Measurements from ENCODE around the gene C11orf65. TPM values are rescaled to one million over a fixed set of nuclear protein-coding genes. Genes with fewer than 3 reads are reported as not detected.

C11orf65 gene
- total RNA-seq, 1 experiment from 2014 or later = 0.62 TPM

DNA sequence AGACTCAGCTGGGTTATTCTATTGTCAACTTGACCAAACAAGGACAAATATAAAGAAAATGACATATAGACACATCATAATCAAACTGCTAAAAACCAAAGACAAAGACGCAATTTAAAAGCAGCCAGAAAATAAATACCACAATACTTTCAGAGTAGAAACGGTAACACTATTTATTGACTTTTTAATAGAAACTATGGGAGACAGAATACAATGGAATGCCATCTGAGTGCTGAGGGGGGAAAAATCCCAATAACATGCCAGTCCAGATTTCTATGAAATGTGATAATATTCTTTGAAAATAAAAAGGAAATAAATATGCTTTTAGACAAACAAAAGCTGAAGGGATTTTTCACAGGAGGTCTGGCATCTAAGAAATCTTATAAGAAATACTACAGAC lies 30.7 kb downstream of the C11orf65 start:
- ATAC-seq (no peak), DNase-seq (no peak)
- intact Hi-C loops (cut with micrococcal nuclease) = no loop called here
- ChIA-PET CTCF (no interaction called here), POLR2A (ENCODE audit: unreplicated experiment) (no interaction called here)
- Histone ChIP-seq H3K9me3 (ENCODE audit: low read length) (peaks cover 6% of the 10 kb centered on the region; the same call in 1 of the 2 replicates), H3K27ac (ENCODE audit: low read length) (no peak overlapping the region), H3K36me3 (ENCODE audit: low read depth, low read length) (0 out of 2 replicates have a peak, but pooled peaks cover 4% of the 10 kb centered on the region), H2AFZ (ENCODE audit: low read length) (no peak overlapping the region), H3K9ac (ENCODE audit: low read length) (no peak overlapping the region), H3K4me1 (ENCODE audit: insufficient read depth, low read length) (peaks cover 4% of the 10 kb centered on the region), H3K27me3 (ENCODE audit: low read length) (no peaks in the 10 kb centered on the region), H4K20me1 (ENCODE audit: low read length) (no peaks in the 10 kb centered on the region), H3K79me2 (ENCODE audit: low read length) (no peaks in the 10 kb centered on the region), H3K4me2 (ENCODE audit: low read length) (no peak overlapping the region), H3K4me3 (ENCODE audit: low read length) (no peak overlapping the region), H3K9me2 (replicated peaks; ENCODE audit: low read length) (no peaks in the 10 kb centered on the region), H3F3A (ENCODE audit: low read length, unreplicated experiment) (no peaks in the 10 kb centered on the region)
- TF ChIP-seq EZH2 (IDR thresholded peaks at IDR 0.05; ENCODE audit: low read length, unreplicated experiment) = no peak
- no peak for TF ChIP-seq EZH2phosphoT487 (IDR thresholded peaks at IDR 0.05; ENCODE audit: borderline replicate concordance, low read length)
- TF ChIP-seq, protein P1, sequence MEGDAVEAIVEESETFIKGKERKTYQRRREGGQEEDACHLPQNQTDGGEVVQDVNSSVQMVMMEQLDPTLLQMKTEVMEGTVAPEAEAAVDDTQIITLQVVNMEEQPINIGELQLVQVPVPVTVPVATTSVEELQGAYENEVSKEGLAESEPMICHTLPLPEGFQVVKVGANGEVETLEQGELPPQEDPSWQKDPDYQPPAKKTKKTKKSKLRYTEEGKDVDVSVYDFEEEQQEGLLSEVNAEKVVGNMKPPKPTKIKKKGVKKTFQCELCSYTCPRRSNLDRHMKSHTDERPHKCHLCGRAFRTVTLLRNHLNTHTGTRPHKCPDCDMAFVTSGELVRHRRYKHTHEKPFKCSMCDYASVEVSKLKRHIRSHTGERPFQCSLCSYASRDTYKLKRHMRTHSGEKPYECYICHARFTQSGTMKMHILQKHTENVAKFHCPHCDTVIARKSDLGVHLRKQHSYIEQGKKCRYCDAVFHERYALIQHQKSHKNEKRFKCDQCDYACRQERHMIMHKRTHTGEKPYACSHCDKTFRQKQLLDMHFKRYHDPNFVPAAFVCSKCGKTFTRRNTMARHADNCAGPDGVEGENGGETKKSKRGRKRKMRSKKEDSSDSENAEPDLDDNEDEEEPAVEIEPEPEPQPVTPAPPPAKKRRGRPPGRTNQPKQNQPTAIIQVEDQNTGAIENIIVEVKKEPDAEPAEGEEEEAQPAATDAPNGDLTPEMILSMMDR (conservative IDR thresholded peaks at IDR 0.05; ENCODE audit: low read depth, low read length) = no peak
- no TSS peak for BruUV-seq (replicated peaks)

DNA sequence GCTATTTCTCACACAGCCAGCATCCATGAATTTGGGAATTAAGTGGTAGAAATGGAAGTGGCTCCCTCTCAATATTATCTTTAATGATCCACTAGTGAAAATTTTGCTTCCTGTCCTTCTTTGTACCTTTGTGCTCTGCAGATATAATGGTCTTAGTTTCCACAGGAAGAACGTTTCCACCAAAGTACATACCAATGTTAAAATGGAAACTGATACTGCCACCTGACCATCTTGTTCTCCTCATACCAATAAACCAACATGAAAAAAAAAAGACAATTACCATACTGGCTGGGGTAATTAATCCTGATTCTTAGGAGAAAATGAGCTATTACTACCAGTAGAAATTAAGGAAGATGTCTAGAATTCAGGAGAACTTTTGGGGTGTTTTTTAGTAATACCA lies 32.3 kb downstream of the C11orf65 start:
- ChIA-PET POLR2A (ENCODE audit: unreplicated experiment) (no interaction called here), CTCF (no interaction called here)
- no peaks in the 10 kb centered on the region for H3K27me3 ChIP-seq (ENCODE audit: low read length)
- no peaks in the 10 kb centered on the region for H3F3A ChIP-seq (ENCODE audit: low read length, unreplicated experiment)
- no peaks in the 10 kb centered on the region for H3K9me2 ChIP-seq (replicated peaks; ENCODE audit: low read length)
- intact Hi-C loops (cut with micrococcal nuclease) = no loop called here
- H4K20me1 ChIP-seq (ENCODE audit: low read length) = no peaks in the 10 kb centered on the region
- ATAC-seq (no peak), DNase-seq (no peak)
- no peak overlapping the region for H3K4me3 ChIP-seq (ENCODE audit: low read length)
- no peak overlapping the region for H3K4me2 ChIP-seq (ENCODE audit: low read length)
- TF ChIP-seq EZH2phosphoT487 (IDR thresholded peaks at IDR 0.05; ENCODE audit: borderline replicate concordance, low read length) (no peak), EZH2 (IDR thresholded peaks at IDR 0.05; ENCODE audit: low read length, unreplicated experiment) (no peak)
- TF ChIP-seq, protein P1 (conservative IDR thresholded peaks at IDR 0.05; ENCODE audit: low read depth, low read length) = no peak
- no peak overlapping the region for H3K9ac ChIP-seq (ENCODE audit: low read length)
- peaks cover 6% of the 10 kb centered on the region; the same call in 1 of the 2 replicates for H3K9me3 ChIP-seq (ENCODE audit: low read length)
- no peak overlapping the region for H2AFZ ChIP-seq (ENCODE audit: low read length)
- no peak overlapping the region for H3K27ac ChIP-seq (ENCODE audit: low read length)
- H3K36me3 ChIP-seq (ENCODE audit: low read depth, low read length) = 0 out of 2 replicates have a peak, but pooled peaks cover 4% of the 10 kb centered on the region
- BruUV-seq (replicated peaks) = no TSS peak
- no peaks in the 10 kb centered on the region for H3K79me2 ChIP-seq (ENCODE audit: low read length)
- H3K4me1 ChIP-seq (ENCODE audit: insufficient read depth, low read length) = peaks cover 12% of the 10 kb centered on the region

DNA sequence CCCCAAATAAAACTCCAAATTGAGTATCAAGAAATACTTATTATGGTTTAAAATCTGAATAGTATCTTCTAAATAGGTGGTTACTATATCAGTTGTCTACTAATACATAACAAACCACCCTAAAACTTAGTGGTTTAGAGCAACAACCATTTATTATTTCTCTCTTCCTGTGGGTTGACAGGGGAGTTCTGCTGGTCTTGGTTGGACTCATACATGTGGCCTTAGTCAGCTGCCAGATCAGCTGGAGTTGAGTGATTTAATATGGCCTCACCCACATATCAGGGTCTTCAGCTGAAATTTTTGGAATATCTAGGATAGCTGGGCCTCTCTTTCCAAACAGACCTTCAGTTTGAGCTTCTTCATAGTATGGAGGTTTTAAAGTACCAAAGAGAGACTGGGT lies 34.5 kb downstream of the C11orf65 start:
- peaks cover 6% of the 10 kb centered on the region; the same call in 1 of the 2 replicates for H3K9me3 ChIP-seq (ENCODE audit: low read length)
- no peaks in the 10 kb centered on the region for H3K27me3 ChIP-seq (ENCODE audit: low read length)
- ATAC-seq = no peak
- 0 out of 2 replicates have a peak, but pooled peaks cover 4% of the 10 kb centered on the region for H3K36me3 ChIP-seq (ENCODE audit: low read depth, low read length)
- DNase-seq = peak; percentile 38
- ChIA-PET CTCF (no interaction called here), POLR2A (ENCODE audit: unreplicated experiment) (no interaction called here)
- no peak overlapping the region for H3K27ac ChIP-seq (ENCODE audit: low read length)
- no peak overlapping the region for H3K4me2 ChIP-seq (ENCODE audit: low read length)
- no peak overlapping the region for H2AFZ ChIP-seq (ENCODE audit: low read length)
- intact Hi-C loops (cut with micrococcal nuclease) = no loop called here
- no TSS peak for BruUV-seq (replicated peaks)
- no peaks in the 10 kb centered on the region for H3F3A ChIP-seq (ENCODE audit: low read length, unreplicated experiment)
- H4K20me1 ChIP-seq (ENCODE audit: low read length) = no peaks in the 10 kb centered on the region
- H3K9ac ChIP-seq (ENCODE audit: low read length) = no peak overlapping the region
- no peak overlapping the region for H3K4me3 ChIP-seq (ENCODE audit: low read length)
- no peaks in the 10 kb centered on the region for H3K79me2 ChIP-seq (ENCODE audit: low read length)
- TF ChIP-seq, protein P1 (conservative IDR thresholded peaks at IDR 0.05; ENCODE audit: low read depth, low read length) = no peak
- TF ChIP-seq EZH2phosphoT487 (IDR thresholded peaks at IDR 0.05; ENCODE audit: borderline replicate concordance, low read length) (no peak), EZH2 (IDR thresholded peaks at IDR 0.05; ENCODE audit: low read length, unreplicated experiment) (no peak)
- H3K4me1 ChIP-seq (ENCODE audit: insufficient read depth, low read length) = peaks cover 12% of the 10 kb centered on the region
- no peaks in the 10 kb centered on the region for H3K9me2 ChIP-seq (replicated peaks; ENCODE audit: low read length)

Data from PC-3 (cell line).